Midbrain (tissue), 1 donor: Measurements from ENCODE around the gene YKT6.
A peak's percentile ranks its signal among the peaks of the same experiment; 100 is the strongest.
"Not testable (repeated sequence)": the region's sequence is repeated elsewhere in the genome, so short reads cannot be mapped to it uniquely, and the experiment has no call there.

Experiments used
- DNase-seq: peaks from one replicate; lab custom pipeline; 2025; lab: John Stamatoyannopoulos, UW

The YKT6 gene

GRCh38 chr7:44200699-44201461 is at the start of gene YKT6:
Gene YKT6 (plus strand): TSS chr7:44200978. CDS start chr7:44201136, 158 bp downstream.
- DNase-seq, result peak; percentile 91

- DNase-seq, result no peak
These were observed 48.8 kb upstream of the YKT6 start for GRCh38 chr7:44151956-44152355.

GRCh38 chr7:44152971-44153947 is 47.5 kb upstream of the YKT6 start:
- no peak for DNase-seq

GRCh38 chr7:44153948-44154335 is 46.8 kb upstream of the YKT6 start:
- no peak for DNase-seq

- DNase-seq, result no peak
These were observed 46.1 kb upstream of the YKT6 start for GRCh38 chr7:44154703-44155102.

- DNase-seq, result no peak
These were observed 45.3 kb upstream of the YKT6 start for GRCh38 chr7:44155191-44156185.

- no peak for DNase-seq
These were observed 44.2 kb upstream of the YKT6 start for GRCh38 chr7:44156453-44157010.

- no peak for DNase-seq
These were observed 43.4 kb upstream of the YKT6 start for GRCh38 chr7:44157116-44158080.

- DNase-seq, result no peak
These were observed 42.5 kb upstream of the YKT6 start for GRCh38 chr7:44158096-44158872.

- peak; percentile 55 for DNase-seq
These were observed 41.7 kb upstream of the YKT6 start for GRCh38 chr7:44158873-44159631.

GRCh38 chr7:44159824-44160630 is 40.8 kb upstream of the YKT6 start:
- DNase-seq, result no peak

- DNase-seq, result no peak
These were observed 39.4 kb upstream of the YKT6 start for GRCh38 chr7:44161371-44161770.

- no peak for DNase-seq
These were observed 38.6 kb upstream of the YKT6 start for GRCh38 chr7:44162179-44162578.

- DNase-seq, result no peak
These were observed 37.9 kb upstream of the YKT6 start for GRCh38 chr7:44162785-44163395.

GRCh38 chr7:44163591-44163990 is 37.2 kb upstream of the YKT6 start:
- DNase-seq, result no peak

- DNase-seq, result no peak
These were observed 32.9 kb upstream of the YKT6 start for GRCh38 chr7:44167920-44168319.

- DNase-seq, result not testable (repeated sequence)
These were observed 28.9 kb upstream of the YKT6 start for GRCh38 chr7:44171901-44172300.
